IPS-NIHi11 (cell line): ENCODE results near the gene PPP1R9A.
A peak's percentile ranks its signal among the peaks of the same experiment; 100 is the strongest.

Experiments
- DNase-seq: peaks from one replicate; pipeline ENCODE4 v3.0.0; 2012; ENCODE audit warnings: mixed read lengths, low spot score

Gene PPP1R9A

DNA sequence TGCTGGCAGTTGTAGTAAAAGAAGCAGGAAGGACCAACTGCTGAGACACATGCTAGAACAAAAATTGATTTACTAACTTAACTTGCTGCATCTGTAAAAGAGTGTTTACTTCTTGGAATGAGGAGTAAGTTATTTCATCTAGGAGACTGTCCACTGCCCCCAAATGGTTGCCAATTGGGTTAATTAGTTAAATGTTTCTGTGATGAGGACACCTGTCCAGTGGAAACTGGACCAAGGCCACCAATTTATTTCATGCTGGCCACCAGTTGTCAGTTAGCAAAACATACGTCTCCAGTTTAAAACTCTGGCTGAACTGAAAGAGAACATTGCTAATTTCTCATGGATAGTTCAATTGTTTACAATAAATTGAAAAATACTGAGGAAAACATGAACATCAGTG lies 191.7 kb downstream of the PPP1R9A start:
- DNase-seq = no peak

DNA sequence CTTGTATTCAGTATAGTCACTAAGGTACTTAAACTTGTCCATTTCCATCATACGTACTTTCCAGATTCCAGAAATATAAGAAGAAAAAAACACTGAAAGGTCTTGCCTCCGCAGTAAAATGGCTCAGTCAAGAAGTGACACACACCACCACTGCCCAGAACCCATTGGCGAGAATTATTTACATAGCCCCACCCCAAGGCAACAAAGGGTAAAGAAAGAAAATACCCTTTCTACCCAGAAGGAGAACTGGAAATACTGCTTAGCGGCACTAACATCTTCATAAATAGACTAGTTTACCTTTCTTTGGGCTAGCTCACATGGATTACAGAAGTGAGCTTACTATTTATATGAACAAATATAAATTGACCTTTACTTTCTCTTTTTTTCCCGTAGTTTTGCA lies 194.0 kb downstream of the PPP1R9A start:
- DNase-seq = no peak

DNA sequence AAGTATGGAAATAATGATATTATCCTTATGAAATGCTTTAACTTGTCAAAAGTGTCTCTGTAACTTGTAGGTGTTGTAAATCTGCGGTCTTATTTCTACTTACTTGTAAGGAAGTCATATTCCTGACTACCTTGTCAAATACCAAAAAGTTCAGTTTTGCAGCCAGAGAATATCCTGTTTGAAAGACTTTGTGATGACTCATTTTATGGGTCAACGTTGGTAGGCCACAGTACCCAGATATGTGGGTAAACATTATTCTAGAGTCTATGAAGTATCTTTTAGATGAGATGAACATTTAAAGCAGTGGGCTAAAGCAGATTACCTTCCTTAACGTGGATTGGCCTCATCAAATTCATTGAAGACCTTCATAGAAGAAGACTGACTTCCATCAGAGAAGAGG lies 195.3 kb downstream of the PPP1R9A start:
- no peak for DNase-seq

DNA sequence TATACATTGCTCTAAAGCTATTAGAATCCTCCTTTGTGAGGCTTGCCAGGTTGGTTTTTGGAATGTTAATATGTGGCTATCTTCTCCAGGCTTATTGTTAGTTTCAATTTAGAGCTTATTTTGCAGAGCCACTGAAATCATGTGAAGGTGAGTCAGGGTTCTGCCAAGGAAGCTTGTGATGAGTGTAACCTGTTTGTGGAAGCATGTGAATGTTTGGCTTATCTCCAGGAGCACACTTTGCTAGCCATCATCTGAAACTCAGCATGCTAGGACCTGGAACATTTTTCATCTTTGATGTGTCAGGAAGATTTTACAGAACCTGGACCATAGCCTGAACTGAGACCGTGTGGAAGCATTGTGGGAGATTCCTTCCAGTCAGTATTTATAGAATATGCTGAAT lies 197.3 kb downstream of the PPP1R9A start:
- DNase-seq = no peak

DNA sequence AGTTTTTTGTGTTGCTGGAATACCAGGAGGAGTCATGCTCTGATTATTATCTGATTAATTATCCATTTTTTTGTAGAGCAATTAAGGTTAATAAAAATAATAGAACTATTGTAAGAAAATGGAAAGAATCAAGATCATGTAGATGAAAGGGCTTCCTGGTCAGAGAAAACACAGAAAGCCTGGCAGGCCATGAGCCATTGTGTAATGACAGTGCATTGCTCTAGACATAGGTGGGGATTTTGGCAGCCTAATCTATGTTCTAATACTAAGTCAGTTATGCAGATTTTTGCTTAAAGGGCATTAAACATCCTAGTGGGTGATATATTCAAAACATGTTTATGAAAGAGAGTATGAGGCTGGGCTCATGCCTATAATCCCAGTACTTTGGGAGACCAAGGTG lies 198.2 kb downstream of the PPP1R9A start:
- DNase-seq = no peak

DNA sequence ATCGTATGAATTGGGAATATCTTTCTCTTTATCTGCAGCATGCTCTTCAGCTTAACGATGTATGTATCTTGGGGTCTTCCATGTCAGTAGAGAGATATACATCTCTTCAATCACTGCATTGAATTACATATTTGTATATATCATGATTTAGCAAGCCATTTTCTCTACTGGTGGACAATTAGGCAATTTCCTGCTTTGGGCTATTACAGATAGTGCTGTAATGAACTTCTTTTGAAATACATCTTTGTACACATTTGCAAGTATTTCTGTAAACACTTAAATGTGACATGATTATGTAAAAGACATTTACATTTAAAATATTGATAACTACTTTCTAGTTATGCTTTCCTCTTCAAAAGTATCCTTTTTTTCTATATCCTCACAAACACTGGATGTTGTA lies 199.0 kb downstream of the PPP1R9A start:
- no peak for DNase-seq

DNA sequence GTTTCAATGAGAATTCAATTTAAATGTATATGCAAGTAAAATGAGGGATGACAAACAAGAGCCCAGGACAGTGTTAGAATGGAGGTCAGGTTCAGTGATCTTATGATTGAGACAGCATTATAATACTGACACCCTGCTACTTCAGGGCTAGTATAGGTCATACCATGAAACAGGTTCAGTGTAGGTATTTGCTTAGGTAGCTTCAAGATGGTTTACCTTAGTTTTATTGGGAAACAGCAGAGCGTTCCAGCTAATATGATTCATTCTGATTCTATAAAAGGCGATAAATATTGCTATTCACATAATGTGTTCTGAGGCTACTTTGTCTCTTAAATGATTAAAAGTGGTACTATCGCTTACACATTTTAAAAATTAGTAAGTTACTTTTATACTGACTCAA lies 203.3 kb downstream of the PPP1R9A start:
- DNase-seq = no peak

DNA sequence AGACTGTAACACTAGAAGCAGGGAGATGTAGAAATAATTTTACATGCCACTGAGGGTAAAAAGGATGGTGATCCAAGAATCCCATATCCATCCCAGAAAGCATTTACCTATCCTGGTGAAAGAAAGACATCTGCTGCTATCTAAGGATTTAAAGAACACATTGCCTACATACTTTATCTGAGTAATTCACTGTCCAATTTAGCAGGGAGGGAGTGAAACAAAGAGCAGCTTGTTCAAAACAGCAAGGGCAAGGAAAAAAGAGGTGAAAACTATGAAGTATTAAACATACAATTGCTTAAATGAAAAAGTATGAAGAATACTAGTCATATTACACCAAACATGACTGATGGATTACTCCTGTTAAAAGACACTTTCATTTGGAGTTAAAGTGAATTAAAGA lies 206.2 kb downstream of the PPP1R9A start:
- no peak for DNase-seq

DNA sequence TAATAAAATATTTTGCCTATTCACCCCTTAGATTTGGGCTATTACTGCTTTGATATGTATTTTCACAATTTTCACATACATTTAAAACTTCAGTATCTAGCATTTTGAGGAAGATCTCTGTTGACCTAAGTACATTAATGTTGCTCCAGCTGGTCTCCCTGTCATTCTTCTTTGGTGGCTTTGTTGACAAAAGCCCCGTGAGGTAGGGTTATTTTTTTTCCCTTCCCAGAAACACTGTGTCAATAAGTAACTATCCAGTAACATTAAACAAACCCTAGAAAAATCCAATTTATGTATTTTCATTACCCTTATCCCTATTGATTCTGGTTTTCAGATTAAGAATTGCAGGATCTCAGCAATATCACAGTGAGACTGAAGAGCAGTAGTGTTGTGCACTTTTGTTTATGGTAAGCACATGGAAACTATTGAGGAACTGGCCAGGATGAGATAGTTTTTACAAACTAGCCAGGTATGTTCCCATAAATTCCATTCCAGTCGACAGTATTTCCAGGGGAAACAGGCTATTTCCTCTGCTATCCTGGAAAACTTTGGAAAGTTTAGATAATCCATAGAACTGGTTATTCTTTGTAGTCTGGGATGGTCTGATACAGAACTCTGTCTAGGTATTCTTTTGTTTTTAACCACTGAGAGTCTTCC lies 218.8 kb downstream of the PPP1R9A start:
- DNase-seq = no peak

DNA sequence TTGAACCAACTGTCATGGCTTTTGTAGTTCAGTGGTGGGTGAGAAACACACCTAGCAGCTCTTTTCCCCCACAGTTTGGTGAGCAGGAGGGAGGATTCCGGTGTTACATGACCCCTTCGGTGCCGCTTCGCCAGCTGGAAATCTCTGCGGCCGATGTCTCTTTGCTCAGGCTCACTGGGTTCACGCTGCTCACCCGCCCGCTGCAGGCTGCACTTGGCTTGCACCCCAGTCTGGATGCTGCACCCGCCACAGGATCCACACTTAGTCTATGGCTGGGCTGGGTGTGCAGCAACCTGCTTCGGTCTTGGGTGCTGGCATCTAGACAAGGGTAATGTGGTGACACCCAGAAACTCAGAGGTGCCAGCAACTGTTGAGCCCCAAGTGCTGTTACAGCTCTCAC lies 225.1 kb downstream of the PPP1R9A start:
- no peak for DNase-seq

DNA sequence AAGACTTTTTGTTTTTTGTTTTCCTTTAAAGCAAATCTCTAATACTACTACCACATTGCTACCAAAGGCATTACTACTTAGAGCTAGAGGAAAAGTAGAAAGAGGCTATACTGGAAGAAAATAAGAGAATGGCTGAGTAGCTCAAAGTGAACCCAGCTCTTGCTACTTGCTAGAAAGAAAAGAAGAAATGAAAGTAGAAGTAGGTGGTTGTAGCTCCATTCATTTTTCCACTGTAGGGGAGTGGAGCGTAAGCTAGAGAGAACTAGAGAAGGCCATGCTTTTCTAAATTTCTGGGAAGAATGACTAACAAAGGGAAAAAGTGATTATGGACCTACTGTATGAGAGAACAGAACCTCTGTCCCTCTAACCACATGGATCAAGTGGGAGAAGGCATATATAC lies 232.5 kb downstream of the PPP1R9A start:
- DNase-seq = no peak

DNA sequence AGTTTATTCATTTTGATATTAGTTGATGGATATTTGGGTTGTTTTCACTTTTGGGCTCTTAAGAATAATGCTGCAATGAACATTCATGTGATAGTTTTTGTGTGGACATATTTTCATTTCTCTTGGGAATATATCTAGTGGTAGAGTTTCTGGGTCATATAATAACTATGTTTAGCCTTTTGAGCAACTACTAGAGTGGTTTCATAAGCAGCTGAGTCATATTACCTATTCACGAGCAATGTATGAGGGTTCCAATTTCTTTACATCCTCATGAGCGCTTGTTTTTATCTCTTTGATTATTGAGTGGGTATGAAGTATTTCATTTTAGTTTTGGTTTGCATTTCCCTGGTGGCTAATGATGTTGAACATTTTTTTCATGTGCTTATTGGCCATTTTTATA lies 234.4 kb downstream of the PPP1R9A start:
- no peak for DNase-seq

DNA sequence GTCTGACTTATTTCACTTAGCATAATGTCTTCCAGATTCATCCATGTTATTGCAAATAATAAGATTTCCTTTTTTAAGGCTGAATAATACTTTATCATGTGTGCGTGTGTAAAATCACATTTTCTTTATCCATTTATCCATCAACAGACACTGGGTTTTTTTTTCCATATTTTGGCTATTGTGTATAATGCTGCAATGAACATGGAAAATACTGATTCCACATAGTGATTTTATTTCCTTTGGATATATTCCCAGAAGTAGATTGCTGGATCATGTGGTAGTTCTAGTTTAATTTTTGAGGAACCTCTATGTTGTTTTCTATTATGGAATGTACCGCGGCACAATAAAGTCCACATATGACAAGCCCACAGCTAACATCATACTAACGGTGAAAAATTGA lies 236.9 kb downstream of the PPP1R9A start:
- DNase-seq = no peak

DNA sequence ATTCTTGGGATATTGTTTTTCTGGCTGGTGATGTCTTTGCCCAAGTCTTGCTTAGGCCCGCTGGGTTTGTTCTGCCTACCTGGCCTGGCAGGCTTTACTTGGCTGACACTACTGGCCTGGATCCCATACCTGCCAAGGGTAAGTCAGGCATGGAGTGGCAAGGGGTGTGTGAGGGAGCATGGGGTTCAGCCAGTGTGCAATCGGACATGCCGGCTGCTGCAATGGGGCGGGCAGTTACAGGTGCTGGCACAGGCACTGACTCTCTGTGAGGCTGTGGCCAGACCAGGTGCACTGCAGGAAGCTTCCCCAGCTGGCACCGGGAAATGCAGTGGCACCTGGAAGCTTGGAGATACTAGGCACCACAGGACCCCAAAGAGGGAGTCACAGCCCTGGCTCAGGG lies 248.6 kb downstream of the PPP1R9A start:
- DNase-seq = peak; percentile 17

DNA sequence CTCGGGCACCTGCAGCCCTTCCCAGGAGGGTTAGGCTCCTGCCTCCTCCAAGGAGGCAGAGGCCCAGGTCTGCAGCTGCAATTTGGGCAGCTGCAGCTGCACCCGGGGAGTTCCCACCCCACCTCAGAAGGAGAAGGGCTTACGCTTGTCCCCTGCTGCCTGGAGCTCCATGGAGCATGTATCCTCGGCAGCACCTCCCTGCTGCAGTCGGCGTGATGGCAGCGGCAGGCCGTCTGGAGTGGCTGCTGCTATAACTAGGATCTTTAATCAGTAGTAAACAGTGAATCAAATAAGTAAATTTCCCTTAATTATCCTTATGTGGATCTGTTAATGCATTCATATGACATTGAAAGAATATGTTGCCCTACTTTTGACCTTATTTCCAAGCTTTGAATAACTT lies 250.0 kb downstream of the PPP1R9A start:
- no peak for DNase-seq

DNA sequence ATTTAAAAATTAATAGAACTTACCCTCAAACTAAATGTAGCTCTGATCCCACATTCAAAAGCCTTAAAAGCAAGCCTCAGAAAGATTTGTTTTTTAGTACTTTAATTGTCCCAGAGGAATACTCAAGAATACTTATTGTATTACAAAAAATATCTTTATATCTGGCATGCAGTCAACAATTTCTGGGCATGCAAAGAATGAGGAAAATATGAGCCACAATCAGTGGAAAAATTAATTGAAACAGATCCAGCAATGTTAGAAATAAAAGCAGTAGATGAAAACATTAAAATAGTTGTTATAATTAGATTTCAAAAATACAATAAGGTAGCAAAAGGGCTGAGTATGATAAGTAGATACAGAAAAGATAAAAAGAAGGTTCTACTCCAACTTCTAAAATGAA lies 262.3 kb downstream of the PPP1R9A start:
- no peak for DNase-seq

DNA sequence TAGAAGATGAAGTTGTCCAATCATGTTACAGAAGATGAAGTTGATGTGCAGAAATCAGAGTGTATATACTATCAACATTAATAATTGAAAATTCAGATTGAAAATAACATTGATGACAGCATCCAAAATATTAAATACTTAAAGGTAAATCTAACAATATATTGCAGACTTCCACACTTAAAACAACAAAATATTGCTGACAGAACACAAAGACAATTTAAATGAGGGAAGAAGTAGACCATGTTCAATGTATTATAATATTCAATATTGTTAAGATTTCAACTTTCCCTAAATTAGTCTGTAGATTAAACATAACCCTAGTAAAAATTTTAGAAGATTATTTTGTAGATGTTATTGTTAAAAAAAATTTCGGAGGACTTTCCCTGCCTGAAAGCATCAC lies 265.0 kb downstream of the PPP1R9A start:
- DNase-seq = no peak

DNA sequence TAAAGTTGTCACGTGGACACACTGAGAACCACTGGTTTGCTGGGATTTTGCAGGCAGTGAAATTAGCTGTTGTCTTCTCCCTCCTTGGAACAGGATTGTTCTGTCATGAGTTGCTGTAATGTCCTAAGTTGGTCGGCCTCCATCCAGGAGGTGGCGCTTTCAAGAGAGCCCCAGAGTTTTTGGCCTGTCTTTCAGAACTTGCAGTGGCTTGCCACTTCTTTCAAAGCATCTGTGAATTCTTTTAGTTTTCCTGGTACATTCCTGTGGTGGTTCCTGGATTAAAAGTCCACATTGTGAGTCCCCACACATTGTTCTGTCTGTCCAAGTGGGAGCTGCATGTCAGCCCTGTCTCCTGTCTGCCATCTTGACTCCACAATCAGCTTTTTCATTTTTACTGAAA lies 283.1 kb downstream of the PPP1R9A start:
- DNase-seq = no peak

DNA sequence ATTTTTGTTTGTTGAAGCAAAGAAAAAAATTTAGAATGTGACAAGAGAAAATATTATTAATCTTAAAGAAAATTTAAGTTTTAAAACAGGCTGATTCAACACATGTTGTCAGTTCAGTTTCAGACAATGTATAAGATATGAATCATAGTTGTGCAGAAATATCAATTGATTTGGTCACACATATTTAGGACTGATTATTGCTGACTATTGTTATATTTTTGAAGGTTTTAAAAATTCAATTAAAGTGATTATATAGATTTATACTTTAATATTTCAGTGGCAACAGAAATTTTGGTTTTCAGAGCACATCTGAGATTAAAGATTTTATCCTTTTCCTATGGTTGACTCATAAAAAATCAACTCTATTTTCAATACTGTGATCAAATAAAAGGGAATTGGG lies 284.4 kb downstream of the PPP1R9A start:
- no peak for DNase-seq

DNA sequence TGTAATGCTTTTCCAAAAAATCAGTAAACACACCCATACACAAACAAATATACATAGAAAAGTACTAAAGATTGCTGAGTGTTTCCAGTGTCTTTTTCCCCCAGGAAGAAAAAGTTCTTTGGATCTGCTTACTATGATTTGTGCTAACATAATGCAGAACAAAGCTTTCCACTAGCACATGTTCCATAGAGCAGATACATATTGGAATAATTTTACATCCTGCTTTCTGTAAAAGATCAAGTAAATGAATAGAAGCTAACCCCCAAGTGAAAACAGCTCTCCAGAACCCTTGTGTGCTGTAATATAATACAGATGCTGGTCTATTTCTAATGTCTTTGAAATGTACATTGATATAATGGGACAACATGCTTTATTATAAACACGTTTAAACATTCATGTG lies 291.5 kb downstream of the PPP1R9A start:
- no peak for DNase-seq

DNA sequence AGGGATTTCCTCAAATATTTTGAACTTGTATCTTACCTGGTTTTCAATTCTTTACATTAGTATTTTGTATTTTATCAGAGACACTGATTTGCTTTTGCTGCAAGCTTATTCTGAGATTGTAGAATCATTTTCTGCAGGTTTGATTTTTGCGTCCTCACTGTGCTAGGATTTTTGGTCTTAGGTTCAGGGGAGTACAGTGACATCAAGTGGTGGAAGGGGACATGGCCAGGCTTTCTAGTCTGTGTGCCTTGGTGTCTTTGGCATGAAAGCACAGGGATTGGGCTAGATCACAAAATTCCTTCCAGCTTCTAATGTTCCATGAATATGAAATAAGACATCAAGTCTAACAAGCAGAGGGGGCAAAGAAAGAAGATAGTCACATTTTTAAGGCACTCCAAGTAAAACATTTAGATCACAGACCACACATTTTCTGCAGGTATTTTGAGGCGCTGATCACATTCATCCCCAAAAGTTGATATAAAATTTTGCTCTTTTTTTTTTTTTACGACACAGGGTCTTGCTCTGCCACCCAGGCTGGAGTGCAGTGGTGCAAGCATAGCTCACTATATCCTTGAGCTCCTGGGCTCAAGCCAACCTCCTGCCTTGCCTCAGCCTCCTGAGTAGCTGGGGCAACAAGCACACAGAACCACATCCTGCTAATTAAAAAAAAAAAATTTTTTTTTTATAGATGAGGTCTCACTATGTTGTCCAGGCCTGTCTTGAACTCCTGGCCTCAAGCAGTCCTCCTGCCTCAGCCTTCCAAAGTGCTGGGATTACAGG lies 292.6 kb downstream of the PPP1R9A start:
- peak; percentile 46 for DNase-seq

DNA sequence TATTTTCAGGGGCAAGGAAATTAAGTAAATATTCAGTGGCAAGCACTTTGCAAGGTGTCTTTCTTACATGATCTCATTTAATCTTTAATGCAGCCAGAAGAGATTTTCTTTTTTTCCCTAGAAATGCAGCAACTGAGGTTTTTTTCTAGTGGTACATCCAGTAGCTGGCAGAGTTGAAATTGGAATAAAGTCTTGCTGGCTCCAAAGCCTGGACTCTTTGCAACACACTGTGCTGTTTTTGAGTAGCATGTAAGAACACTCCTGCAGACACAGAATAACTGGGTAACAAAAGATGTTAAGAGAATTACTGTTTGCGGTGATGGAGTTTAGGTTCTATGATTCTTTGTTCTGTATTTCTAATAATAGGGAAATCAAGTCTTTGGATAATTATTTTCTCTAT lies 293.3 kb downstream of the PPP1R9A start:
- DNase-seq = no peak

DNA sequence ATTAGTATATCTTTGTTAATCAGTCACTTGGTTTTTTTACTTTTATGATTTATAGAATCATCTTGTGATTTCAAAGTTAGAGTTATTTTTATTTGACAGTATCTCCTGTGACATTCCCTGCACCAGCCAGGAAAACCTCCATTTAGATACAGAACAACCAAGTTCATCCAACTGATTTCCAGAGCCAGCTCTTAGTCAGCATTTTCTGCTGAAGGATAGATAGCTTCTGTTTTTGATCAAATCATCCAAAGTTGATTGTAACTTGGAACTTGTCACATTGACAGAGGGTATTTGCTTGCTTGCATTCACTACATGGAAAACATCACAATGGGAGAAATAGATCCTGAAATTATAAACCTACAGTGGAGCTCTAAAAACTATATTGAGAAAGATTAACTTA lies 294.3 kb downstream of the PPP1R9A start:
- DNase-seq = no peak

DNA sequence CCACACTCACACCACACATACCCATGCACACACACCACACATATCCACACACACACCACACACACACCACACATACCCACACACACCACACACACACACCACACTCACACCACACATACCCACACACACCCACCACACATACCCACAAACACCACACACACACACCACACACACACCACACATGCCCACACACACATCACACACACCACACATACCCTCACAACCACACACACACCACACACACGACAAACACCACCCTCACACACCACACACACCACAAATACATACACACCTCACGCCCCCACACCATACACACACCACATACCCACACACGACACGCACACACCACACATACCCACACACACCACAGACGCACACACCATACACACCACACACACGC lies 297.2 kb downstream of the PPP1R9A start:
- DNase-seq = no peak
